IMR-90 (cell line): ENCODE results near the gene AUH. TPM values are rescaled to one million over a fixed set of nuclear protein-coding genes. Genes with fewer than 3 reads are reported as not detected.

Experiments
- ATAC-seq: fragments of 200-7000 bp; cut with Tn5 transposase; 2 replicates; pipeline ENCODE4 v1.9.1; 2020; ENCODE audit warnings: low read depth, mild to moderate bottlenecking, moderate library complexity
- BruUV-seq: library from RNA; stranded (reverse); fragments of 400-500 nt; replicated peaks from 2 replicates; lab custom pipeline; 2021; lab: Mats Ljungman, UMichigan
- CTCF ChIA-PET: fragments of 300-600 bp; formaldehyde crosslinking; extraction: SDS; loops from one replicate; lab custom pipeline; 2021; ENCODE audit warnings: antibody characterized with exemption; lab: Yijun Ruan, JAX
- POLR2A ChIA-PET: fragments of 300-600 bp; sonication (Branson Sonifier 250); formaldehyde crosslinking; loops from one replicate; lab custom pipeline; 2022; ENCODE audit warnings: antibody characterized with exemption; ENCODE audit not compliant: unreplicated experiment; lab: Charles Lee
- DNase-seq: peaks from one replicate; pipeline ENCODE4 v3.0.0; 2013
- H2AFZ ChIP-seq: replicated peaks from 2 replicates; pipeline ENCODE3; 2013; ENCODE audit warnings: low read length, mild to moderate bottlenecking; ENCODE audit not compliant: poor library complexity
- H2AK5ac ChIP-seq: 2 replicates; pipeline ENCODE4 v1.6.1; 2013; ENCODE audit warnings: low read depth, low read length, inconsistent platforms
- H2AK9ac ChIP-seq: replicated peaks from 2 replicates; pipeline ENCODE3; 2013; ENCODE audit warnings: mild to moderate bottlenecking, low read depth, low read length, moderate library complexity; ENCODE audit not compliant: poor library complexity
- H2BK120ac ChIP-seq: 2 replicates; pipeline ENCODE4 v1.6.1; 2013; ENCODE audit warnings: low read depth, low read length, inconsistent platforms
- H2BK15ac ChIP-seq: 3 replicates; pipeline ENCODE4 v1.6.1; 2013; ENCODE audit warnings: low read depth, low read length, inconsistent platforms
- H2BK20ac ChIP-seq: 2 replicates; pipeline ENCODE4 v1.6.1; 2013; ENCODE audit warnings: low read depth, mild to moderate bottlenecking, inconsistent platforms, low read length, moderate library complexity
- H2BK5ac ChIP-seq: 2 replicates; pipeline ENCODE4 v1.6.1; 2013; ENCODE audit warnings: mild to moderate bottlenecking, low read depth, low read length, inconsistent platforms; ENCODE audit not compliant: poor library complexity, severe bottlenecking
- H3K14ac ChIP-seq: replicated peaks from 2 replicates; pipeline ENCODE4 v1.6.1; 2013; ENCODE audit warnings: low read depth, low read length, inconsistent platforms
- H3K18ac ChIP-seq: 2 replicates; pipeline ENCODE4 v1.6.1; 2013; ENCODE audit warnings: low read depth, low read length, control low read depth
- H3K23ac ChIP-seq: 2 replicates; pipeline ENCODE4 v1.6.1; 2013; ENCODE audit warnings: low read depth, low read length, inconsistent platforms
- H3K27ac ChIP-seq: 2 replicates; pipeline ENCODE4 v1.5.1; 2013; ENCODE audit warnings: mild to moderate bottlenecking, control low read depth, low read length; ENCODE audit not compliant: insufficient read depth
- H3K27me3 ChIP-seq: 2 replicates; pipeline ENCODE4 v1.6.1; 2013; ENCODE audit warnings: low read length; ENCODE audit not compliant: control insufficient read depth, insufficient read depth
- H3K36me3 ChIP-seq: 2 replicates; pipeline ENCODE4 v1.6.1; 2013; ENCODE audit warnings: low read length, mixed read lengths; ENCODE audit not compliant: control insufficient read depth, insufficient read depth
- H3K4ac ChIP-seq: 2 replicates; pipeline ENCODE4 v1.6.1; 2013; ENCODE audit warnings: low read depth, low read length, inconsistent platforms
- H3K4me1 ChIP-seq: 2 replicates; pipeline ENCODE4 v1.6.1; 2013; ENCODE audit warnings: low read length, mixed read lengths; ENCODE audit not compliant: control insufficient read depth, insufficient read depth
- H3K4me2 ChIP-seq: 2 replicates; pipeline ENCODE4 v1.6.1; 2013; ENCODE audit warnings: low read depth, mild to moderate bottlenecking, control low read depth, low read length, moderate library complexity
- H3K4me3 ChIP-seq: 2 replicates; pipeline ENCODE4 v1.5.1; 2013; ENCODE audit warnings: low read depth, mild to moderate bottlenecking, control low read depth, low read length, moderate library complexity; ENCODE audit not compliant: insufficient read depth
- H3K56ac ChIP-seq: 2 replicates; pipeline ENCODE4 v1.6.1; 2013; ENCODE audit warnings: low read length, inconsistent platforms; ENCODE audit not compliant: insufficient read depth; ENCODE audit errors: extremely low read depth
- H3K79me1 ChIP-seq, 2 experiments: 2 replicates each; pipeline ENCODE4 v1.6.1; 2013; ENCODE audit warnings: low read length in 2 of 2, inconsistent platforms in 1 of 2, low read depth in 1 of 2
- H3K9ac ChIP-seq: 2 replicates; pipeline ENCODE4 v1.6.1; 2013; ENCODE audit warnings: low read depth, low read length, control low read depth
- H3K9me1 ChIP-seq: 2 replicates; pipeline ENCODE4 v1.6.1; 2013; ENCODE audit warnings: low read length, inconsistent platforms; ENCODE audit not compliant: insufficient read depth
- H3K9me3 ChIP-seq: 2 replicates; pipeline ENCODE4 v1.6.1; 2013; ENCODE audit warnings: low read length; ENCODE audit not compliant: control insufficient read depth, insufficient read depth
- H4K20me1 ChIP-seq: 2 replicates; pipeline ENCODE4 v1.6.1; 2013; ENCODE audit warnings: low read length, inconsistent platforms; ENCODE audit not compliant: insufficient read depth
- H4K5ac ChIP-seq: 2 replicates; pipeline ENCODE4 v1.6.1; 2013; ENCODE audit warnings: mild to moderate bottlenecking, low read depth, low read length, control low read depth
- H4K8ac ChIP-seq, 2 experiments: 2 replicates each; pipeline ENCODE4 v1.6.1; 2013; ENCODE audit warnings: low read depth in 2 of 2, low read length in 2 of 2, control low read depth in 1 of 2, inconsistent platforms in 1 of 2
- H4K91ac ChIP-seq: 2 replicates; pipeline ENCODE4 v1.6.1; 2013; ENCODE audit warnings: low read depth, low read length, inconsistent platforms; ENCODE audit not compliant: insufficient read depth
- CEBPB ChIP-seq: IDR thresholded peaks from 2 replicates; pipeline ENCODE4 v1.6.1; 2012; ENCODE audit warnings: low read depth, low read length, improper control_type of control experiment
- NFE2L2 ChIP-seq: fragments of 150-350 bp; IDR thresholded peaks from 2 replicates; pipeline ENCODE4 v1.6.1; 2016; ENCODE audit warnings: low read depth, mild to moderate bottlenecking, low read length
- WGBS, 2 experiments: methylation state at CpG; one replicate each; pipeline versions ENCODE4 v1.1.5 to v1.1.7; 2013; ENCODE audit warnings: missing lambda C conversion rate in 2 of 2; ENCODE audit not compliant: insufficient read length in 1 of 2; ENCODE audit errors: extremely low coverage in 2 of 2; 5-methylcytosine and 5-hydroxymethylcytosine counted together
- dilution Hi-C: fragments of 300-500 bp; cut with HindIII; formaldehyde crosslinking; loops from one replicate; pipeline ENCODE4 v1.14.3; 2018; ENCODE audit warnings: low sequenced_read_pairs; ENCODE audit not compliant: unreplicated experiment
- in situ Hi-C: fragments of 300-500 bp; cut with MboI; formaldehyde crosslinking; loops from 3 replicates; pipeline ENCODE4 v1.14.3; 2019; ENCODE audit warnings: low sequenced_read_pairs, inconsistent platforms, mixed read lengths
- intact Hi-C: fragments of 100-400 bp; cut with micrococcal nuclease; formaldehyde crosslinking; loops from 2 replicates; pipeline ENCODE4 v1.10.0; 2022
- polyA plus RNA-seq, 3 experiments: library from polyadenylated mRNA; depleted of rRNA; stranded (reverse); fragments of >200 nt; gene quantifications; 2 replicates each; pipeline ENCODE4 v1.2.3, GENCODE V29; 2012; ENCODE audit warnings: low replicate concordance in 1 of 3
- total RNA-seq: library from RNA; depleted of rRNA; stranded (reverse); fragments of >200 nt; gene quantifications from 2 replicates; pipeline ENCODE4 v1.2.3, GENCODE V29; 2012

AUH gene
- total and polyA plus RNA-seq, 2 of the 4 experiments (the other 2 are of a cell fraction) = 5.9 to 8.1 TPM

- H3K4me2 ChIP-seq = no peak overlapping the region
- no peak overlapping the region; a peak in 1 of 4 replicates for H4K8ac ChIP-seq
- DNase-seq = peak; percentile 55
- POLR2A ChIA-PET = no interaction called here
- peak overlapping the region; percentile 43; the same call in 1 of the 2 replicates for H2BK120ac ChIP-seq
- CTCF ChIA-PET = no interaction called here
- no peak overlapping the region for H4K5ac ChIP-seq
- peaks cover 11 to 38% of the 10 kb centered on the region in 2 experiments for H3K79me1 ChIP-seq
- H3K14ac ChIP-seq = peak overlapping the region; percentile 65; the same call in 1 of the 2 replicates
- ATAC-seq = no peak
- TF ChIP-seq NFE2L2 = no peak
- TF ChIP-seq CEBPB = peak; percentile 70
- peaks cover 13% of the 10 kb centered on the region for H3K9me1 ChIP-seq
- intact Hi-C loops (no loop called here), in situ Hi-C loops (no loop called here), dilution Hi-C loops (no loop called here)
- H3K4ac ChIP-seq = no peak overlapping the region
- H2BK15ac ChIP-seq = no peak overlapping the region
- no peak overlapping the region for H2BK5ac ChIP-seq
- no peak overlapping the region for H3K9ac ChIP-seq
- H3K9me3 ChIP-seq = no peaks in the 10 kb centered on the region
- H2AK5ac ChIP-seq = no peak overlapping the region
- no peak overlapping the region; the same call in 1 of the 2 replicates for H3K23ac ChIP-seq
- H2AFZ ChIP-seq = no peak overlapping the region
- no peaks in the 10 kb centered on the region for H3K27me3 ChIP-seq
- no CpG with 5 or more reads among the region's 2 CpGs for WGBS, 2 experiments
- H3K4me3 ChIP-seq = no peak overlapping the region
- H3K56ac ChIP-seq = no peak overlapping the region
- H3K4me1 ChIP-seq = peaks cover 5% of the 10 kb centered on the region
- H3K18ac ChIP-seq = no peak overlapping the region
- no peak overlapping the region for H2BK20ac ChIP-seq
- H2AK9ac ChIP-seq = no peak overlapping the region
- peak overlapping the region; percentile 51; the same call in 1 of the 2 replicates for H3K27ac ChIP-seq
- no peak overlapping the region for H4K91ac ChIP-seq
- peaks cover 15% of the 10 kb centered on the region for H3K36me3 ChIP-seq
- H4K20me1 ChIP-seq = no peaks in the 10 kb centered on the region
- BruUV-seq = no TSS peak
These were observed 63.4 kb downstream of the AUH start for GRCh38 chr9:91298311-91298710.
